Trophoblast cell (in vitro differentiated cells and primary cell): ENCODE results near the gene SLC22A24. TPM values are rescaled to one million over a fixed set of nuclear protein-coding genes. Genes with fewer than 3 reads are reported as not detected.

Experiments used
- DNase-seq, 2 donors: peaks; one replicate each; pipeline ENCODE4 v3.0.0-alpha.2; 2016
- H2AFZ ChIP-seq: 2 replicates; pipeline ENCODE4 v1.6.1; 2013; ENCODE audit warnings: low read length, moderate library complexity, mild to moderate bottlenecking; ENCODE audit not compliant: insufficient read depth, poor library complexity
- H2AK5ac ChIP-seq: 2 replicates; pipeline ENCODE4 v1.6.1; 2013; ENCODE audit warnings: mild to moderate bottlenecking, low read length
- H2BK120ac ChIP-seq: 2 replicates; pipeline ENCODE4 v1.6.1; 2013; ENCODE audit warnings: low read length, mild to moderate bottlenecking, moderate library complexity; ENCODE audit not compliant: insufficient read depth, poor library complexity
- H2BK12ac ChIP-seq: 2 replicates; pipeline ENCODE4 v1.6.1; 2013; ENCODE audit warnings: mild to moderate bottlenecking, low read length, moderate library complexity
- H2BK5ac ChIP-seq: 2 replicates; pipeline ENCODE4 v1.6.1; 2013; ENCODE audit warnings: low read length, low read depth, moderate library complexity, mild to moderate bottlenecking; ENCODE audit not compliant: poor library complexity
- H3K14ac ChIP-seq: 2 replicates; pipeline ENCODE4 v1.6.1; 2013; ENCODE audit warnings: mild to moderate bottlenecking, low read length
- H3K18ac ChIP-seq: 2 replicates; pipeline ENCODE4 v1.6.1; 2013; ENCODE audit warnings: mild to moderate bottlenecking, low read length
- H3K23ac ChIP-seq: 2 replicates; pipeline ENCODE4 v1.6.1; 2013; ENCODE audit warnings: low read length
- H3K27ac ChIP-seq: 2 replicates; pipeline ENCODE4 v1.5.1; 2013; ENCODE audit warnings: low read depth, mild to moderate bottlenecking, inconsistent platforms, low read length, moderate library complexity
- H3K27me3 ChIP-seq: 2 replicates; pipeline ENCODE4 v1.6.1; 2013; ENCODE audit warnings: inconsistent platforms, mild to moderate bottlenecking, low read length, moderate library complexity; ENCODE audit not compliant: insufficient read depth
- H3K36me3 ChIP-seq, 2 experiments: 1 replicate in 1 of 2; 2 replicates in 1 of 2; pipeline ENCODE4 v1.6.1; 2013; ENCODE audit warnings: low read length in 2 of 2, mild to moderate bottlenecking in 2 of 2, moderate library complexity in 1 of 2; ENCODE audit not compliant: insufficient read depth in 2 of 2, control insufficient read depth in 1 of 2
- H3K4ac ChIP-seq: 2 replicates; pipeline ENCODE4 v1.6.1; 2013; ENCODE audit warnings: low read depth, mild to moderate bottlenecking, low read length, moderate library complexity
- H3K4me1 ChIP-seq, 2 experiments: 1 replicate in 1 of 2; 2 replicates in 1 of 2; pipeline ENCODE4 v1.6.1; 2013; ENCODE audit warnings: low read length in 2 of 2, mild to moderate bottlenecking in 2 of 2, moderate library complexity in 1 of 2; ENCODE audit not compliant: insufficient read depth in 2 of 2, control insufficient read depth in 1 of 2
- H3K4me2 ChIP-seq: 2 replicates; pipeline ENCODE4 v1.6.1; 2013; ENCODE audit warnings: inconsistent platforms, mild to moderate bottlenecking, low read length, moderate library complexity
- H3K4me3 ChIP-seq: 2 replicates; pipeline ENCODE4 v1.5.1; 2013; ENCODE audit warnings: mild to moderate bottlenecking, low read depth, low read length, inconsistent platforms
- H3K79me1 ChIP-seq: one replicate; pipeline ENCODE4 v1.6.1; 2013; ENCODE audit warnings: low read length
- H3K79me2 ChIP-seq: 2 replicates; pipeline ENCODE4 v1.6.1; 2013; ENCODE audit warnings: low read length, mild to moderate bottlenecking; ENCODE audit not compliant: control insufficient read depth, insufficient read depth, poor library complexity
- H3K9ac ChIP-seq: 2 replicates; pipeline ENCODE4 v1.6.1; 2013; ENCODE audit warnings: mild to moderate bottlenecking, low read length
- H3K9me3 ChIP-seq: 2 replicates; pipeline ENCODE4 v1.6.1; 2013; ENCODE audit warnings: low read depth, mild to moderate bottlenecking, control low read depth, inconsistent platforms, low read length; ENCODE audit not compliant: insufficient read depth
- H4K12ac ChIP-seq: 2 replicates; pipeline ENCODE4 v1.6.1; 2013; ENCODE audit warnings: low read depth, mild to moderate bottlenecking, low read length, moderate library complexity
- H4K8ac ChIP-seq: 2 replicates; pipeline ENCODE4 v1.6.1; 2013; ENCODE audit warnings: low read depth, mild to moderate bottlenecking, low read length, moderate library complexity
- H4K91ac ChIP-seq: one replicate; pipeline ENCODE4 v1.6.1; 2013; ENCODE audit warnings: low read depth, mild to moderate bottlenecking, low read length, moderate library complexity
- WGBS: extraction: QIAGEN DNeasy Blood & Tissue Kit; methylation state at CpG from one replicate; pipeline ENCODE4 v1.1.7; 2013; ENCODE audit warnings: missing lambda C conversion rate; ENCODE audit not compliant: insufficient read length, insufficient coverage; ENCODE audit errors: extremely low coverage; 5-methylcytosine and 5-hydroxymethylcytosine counted together
- polyA plus RNA-seq: library from polyadenylated mRNA; stranded (reverse); fragments of 200-250 nt; gene quantifications from 2 replicates; pipeline ENCODE4 v1.2.3, GENCODE V29; 2013

The SLC22A24 gene, protein sequence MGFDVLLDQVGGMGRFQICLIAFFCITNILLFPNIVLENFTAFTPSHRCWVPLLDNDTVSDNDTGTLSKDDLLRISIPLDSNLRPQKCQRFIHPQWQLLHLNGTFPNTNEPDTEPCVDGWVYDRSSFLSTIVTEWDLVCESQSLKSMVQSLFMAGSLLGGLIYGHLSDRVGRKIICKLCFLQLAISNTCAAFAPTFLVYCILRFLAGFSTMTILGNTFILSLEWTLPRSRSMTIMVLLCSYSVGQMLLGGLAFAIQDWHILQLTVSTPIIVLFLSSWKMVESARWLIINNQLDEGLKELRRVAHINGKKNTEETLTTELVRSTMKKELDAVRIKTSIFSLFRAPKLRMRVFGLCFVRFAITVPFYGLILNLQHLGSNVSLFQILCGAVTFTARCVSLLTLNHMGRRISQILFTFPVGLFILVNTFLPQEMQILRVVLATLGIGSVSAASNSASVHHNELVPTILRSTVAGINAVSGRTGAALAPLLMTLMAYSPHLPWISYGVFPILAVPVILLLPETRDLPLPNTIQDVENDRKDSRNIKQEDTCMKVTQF
- polyA plus RNA-seq, result not detected in 2 replicates

DNA sequence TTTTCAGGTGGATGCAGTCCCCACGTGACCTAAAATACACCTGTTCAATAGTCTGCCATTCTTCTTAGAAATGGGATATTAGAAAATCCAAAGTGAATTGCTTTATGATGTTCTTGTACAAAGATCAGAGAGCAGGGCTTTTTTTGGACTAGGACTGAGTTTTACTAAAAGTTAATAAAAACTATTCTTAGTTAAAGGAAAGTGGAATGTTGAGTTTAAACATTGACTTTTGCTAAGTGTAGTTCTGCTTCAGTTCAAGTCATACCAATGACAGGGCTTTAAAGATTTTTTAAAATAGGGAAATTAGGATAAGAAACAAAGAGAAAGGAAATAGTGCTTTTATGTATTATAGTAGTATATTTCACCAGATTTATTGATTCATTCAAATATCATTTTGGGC is at the start of gene SLC22A24:
TSS of gene SLC22A24 (minus strand) at position 101 of the 400 bp plus-strand sequence. CDS start 442 bp downstream, outside the sequence.
- H3K4me2 ChIP-seq, result no peak within 1 kb of the TSS
- H3K79me1 ChIP-seq, result no peaks in the 10 kb centered on the region
- H3K14ac ChIP-seq, result no peak within 1 kb of the TSS
- H3K4ac ChIP-seq, result no peak within 1 kb of the TSS
- no peak within 1 kb of the TSS for H2AFZ ChIP-seq
- H2BK5ac ChIP-seq, result no peak within 1 kb of the TSS
- H3K36me3 ChIP-seq, result no peaks in the 10 kb centered on the region
- H4K8ac ChIP-seq, result no peak within 1 kb of the TSS
- no peak within 1 kb of the TSS for H2AK5ac ChIP-seq
- no peak for DNase-seq
- H4K91ac ChIP-seq, result no peak within 1 kb of the TSS
- H3K23ac ChIP-seq, result no peak within 1 kb of the TSS
- H3K9me3 ChIP-seq, result no peaks in the 10 kb centered on the region
- no peak within 1 kb of the TSS for H3K18ac ChIP-seq
- no peak within 1 kb of the TSS for H3K9ac ChIP-seq
- no peaks in the 10 kb centered on the region for H3K4me1 ChIP-seq
- H3K27ac ChIP-seq, result no peak within 1 kb of the TSS
- H2BK120ac ChIP-seq, result no peak within 1 kb of the TSS
- WGBS, result no CpG with 5 or more reads among the region's 1 CpG
- H2BK12ac ChIP-seq, result no peak within 1 kb of the TSS
- no peak within 1 kb of the TSS for H4K12ac ChIP-seq
- H3K4me3 ChIP-seq, result no peak within 1 kb of the TSS
- H3K79me2 ChIP-seq, result no peaks in the 10 kb centered on the region
- no peaks in the 10 kb centered on the region for H3K27me3 ChIP-seq

DNA sequence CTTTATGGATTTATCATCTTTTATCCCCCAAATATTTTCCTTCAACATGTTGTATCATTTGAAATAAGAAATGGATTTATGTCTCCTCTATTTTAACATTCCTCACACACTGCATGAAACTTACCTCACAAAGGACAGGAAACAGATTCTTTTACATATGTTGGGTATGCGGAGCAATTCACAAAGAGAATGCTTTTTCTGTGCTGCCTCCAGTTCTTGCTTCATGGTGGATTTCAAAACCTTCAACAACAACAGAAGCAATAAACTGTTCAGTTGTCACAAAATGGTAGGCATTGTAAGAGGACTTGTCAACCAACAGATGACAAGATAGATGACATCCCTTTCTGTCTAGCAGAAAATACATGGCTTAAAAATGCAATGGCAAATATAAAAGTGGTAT is 36.5 kb upstream of the SLC22A24 start:
- Histone ChIP-seq H2BK5ac (no peak overlapping the region), H3K79me1 (no peaks in the 10 kb centered on the region), H3K27ac (no peak overlapping the region), H3K4me2 (no peak overlapping the region), H2AK5ac (no peak overlapping the region), H3K23ac (no peak overlapping the region), H3K79me2 (no peaks in the 10 kb centered on the region), H3K18ac (no peak overlapping the region), H2BK120ac (no peak overlapping the region), H3K36me3 (no peaks in the 10 kb centered on the region), H3K4ac (no peak overlapping the region), H2BK12ac (no peak overlapping the region), H3K4me3 (no peak overlapping the region), H4K12ac (no peak overlapping the region), H4K91ac (no peak overlapping the region), H3K14ac (no peak overlapping the region), H3K9me3 (no peaks in the 10 kb centered on the region), H4K8ac (no peak overlapping the region), H2AFZ (no peak overlapping the region), H3K9ac (no peak overlapping the region), H3K27me3 (no peaks in the 10 kb centered on the region), H3K4me1 (no peaks in the 10 kb centered on the region)
- no peak for DNase-seq
- no CpG with 5 or more reads among the region's 1 CpG for WGBS

DNA sequence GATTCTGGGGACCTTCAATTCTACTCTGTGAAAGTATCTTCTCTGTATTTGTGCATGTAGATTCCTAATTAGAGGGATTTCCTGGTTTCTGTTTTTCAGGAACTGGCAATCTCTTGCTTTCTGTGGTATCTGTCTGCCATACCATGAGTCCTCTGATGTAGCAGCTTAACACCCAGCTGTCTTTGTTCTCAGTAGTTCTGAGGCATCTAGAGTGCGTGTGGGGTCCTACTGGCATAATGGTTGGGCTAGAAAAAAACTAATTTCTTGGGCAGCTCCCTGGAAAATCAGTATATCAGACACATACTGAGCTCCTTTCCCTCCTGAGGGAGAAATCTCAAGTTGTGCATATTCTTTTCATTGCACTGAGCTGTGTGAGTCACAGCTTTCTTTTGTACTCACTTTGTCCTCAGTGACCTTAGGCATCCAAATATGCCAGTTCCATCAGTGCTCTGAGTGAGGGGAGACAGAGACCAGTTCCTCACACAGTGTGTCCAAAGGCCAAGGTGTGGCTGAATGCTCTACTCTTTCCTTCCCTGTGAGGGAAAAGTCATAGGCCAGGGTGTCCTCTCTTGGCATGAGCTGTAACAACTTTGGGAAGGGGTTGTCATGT is 35.5 kb upstream of the SLC22A24 start:
- no peaks in the 10 kb centered on the region for H3K27me3 ChIP-seq
- no peaks in the 10 kb centered on the region for H3K79me1 ChIP-seq
- H2BK120ac ChIP-seq, result no peak overlapping the region
- H4K12ac ChIP-seq, result no peak overlapping the region
- no peak overlapping the region for H4K8ac ChIP-seq
- H2AK5ac ChIP-seq, result no peak overlapping the region
- no CpG with 5 or more reads among the region's 1 CpG for WGBS
- H2AFZ ChIP-seq, result no peak overlapping the region
- H3K23ac ChIP-seq, result no peak overlapping the region
- DNase-seq, result no peak
- H4K91ac ChIP-seq, result no peak overlapping the region
- H3K9me3 ChIP-seq, result no peaks in the 10 kb centered on the region
- no peak overlapping the region for H3K4ac ChIP-seq
- no peak overlapping the region for H3K4me2 ChIP-seq
- no peaks in the 10 kb centered on the region for H3K36me3 ChIP-seq
- no peak overlapping the region for H2BK12ac ChIP-seq
- no peak overlapping the region for H3K9ac ChIP-seq
- no peak overlapping the region for H3K18ac ChIP-seq
- H2BK5ac ChIP-seq, result no peak overlapping the region
- no peaks in the 10 kb centered on the region for H3K4me1 ChIP-seq
- H3K4me3 ChIP-seq, result no peak overlapping the region
- H3K14ac ChIP-seq, result no peak overlapping the region
- H3K27ac ChIP-seq, result no peak overlapping the region
- H3K79me2 ChIP-seq, result no peaks in the 10 kb centered on the region

DNA sequence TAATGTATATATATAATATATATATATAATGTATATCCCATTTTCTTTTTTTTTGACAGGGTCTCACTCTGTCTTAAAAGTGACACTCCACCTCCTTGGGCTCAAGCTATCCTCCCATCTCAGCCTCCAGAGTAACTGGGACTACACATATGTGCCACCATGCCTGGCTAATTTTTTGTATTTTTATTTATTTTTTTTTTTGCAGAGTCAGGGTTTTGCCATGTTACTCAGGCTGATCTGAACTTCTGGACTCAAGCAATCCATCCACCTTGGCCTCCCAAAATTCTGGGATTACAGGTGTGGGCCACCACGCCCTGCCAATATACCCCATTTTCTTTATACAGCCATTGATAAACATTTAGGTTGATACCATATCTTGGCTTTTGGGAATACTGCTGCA is 33.9 kb upstream of the SLC22A24 start:
- Histone ChIP-seq H2AFZ (no peak overlapping the region), H3K36me3 (no peaks in the 10 kb centered on the region), H3K4ac (no peak overlapping the region), H3K79me2 (no peaks in the 10 kb centered on the region), H3K4me3 (no peak overlapping the region), H3K9me3 (no peaks in the 10 kb centered on the region), H3K27me3 (no peaks in the 10 kb centered on the region), H3K9ac (no peak overlapping the region), H3K14ac (no peak overlapping the region), H3K27ac (no peak overlapping the region), H4K91ac (no peak overlapping the region), H3K79me1 (no peaks in the 10 kb centered on the region), H3K4me2 (no peak overlapping the region), H3K23ac (no peak overlapping the region), H2AK5ac (no peak overlapping the region), H2BK12ac (no peak overlapping the region), H2BK120ac (no peak overlapping the region), H2BK5ac (no peak overlapping the region), H3K4me1 (no peaks in the 10 kb centered on the region), H4K8ac (no peak overlapping the region), H4K12ac (no peak overlapping the region), H3K18ac (no peak overlapping the region)
- no peak for DNase-seq
- WGBS, result no CpG with 5 or more reads among the region's 1 CpG
